C4-2B (cell line): ENCODE data around the gene TOX2.

Source experiments
- CTCF ChIP-seq: fragments of 450-650 bp; conservative IDR thresholded peaks from 2 replicates; pipeline ENCODE4 v1.5.1; 2017; ENCODE audit warnings: mild to moderate bottlenecking
- ZFX ChIP-seq: fragments of 450-650 bp; IDR thresholded peaks from 2 replicates; pipeline ENCODE4 v1.6.1; 2017

GRCh38 chr20:44030394-44030793, 115.7 kb downstream of the TOX2 start:
- TF ChIP-seq CTCF, result no peak
- no peak for TF ChIP-seq ZFX
